ENCODE data around the gene RNF43.

RNF43 gene

GRCh38 chr17:58417300-58418092 is at the start of gene RNF43:
TSS of gene RNF43 (minus strand) at chr17:58417534. CDS start at chr17:58415577, 1,957 bp downstream.
- peak within 1 kb of the TSS; percentile 45 for H3K4me3 ChIP-seq (ENCODE audit: low read depth, low read length)
- peak; percentile 90 for DNase-seq (ENCODE audit: low read depth)
- peak; percentile 92 for TF ChIP-seq CTCF (conservative IDR thresholded peaks at IDR 0.05; ENCODE audit: low read depth, low read length)

- TF ChIP-seq CTCF (conservative IDR thresholded peaks at IDR 0.05; ENCODE audit: low read depth, low read length), result no peak
- DNase-seq (ENCODE audit: low read depth), result no peak
- H3K4me3 ChIP-seq (ENCODE audit: low read depth, low read length), result no peak overlapping the region
Measured at GRCh38 chr17:58455491-58455890, 38.2 kb upstream of the RNF43 start.

GRCh38 chr17:58452738-58453137 is 35.4 kb upstream of the RNF43 start:
- TF ChIP-seq CTCF (conservative IDR thresholded peaks at IDR 0.05; ENCODE audit: low read depth, low read length), result no peak
- no peak overlapping the region for H3K4me3 ChIP-seq (ENCODE audit: low read depth, low read length)
- peak; percentile 18 for DNase-seq (ENCODE audit: low read depth)

GRCh38 chr17:58447039-58447975 is 30.0 kb upstream of the RNF43 start:
- TF ChIP-seq CTCF (conservative IDR thresholded peaks at IDR 0.05; ENCODE audit: low read depth, low read length), result peak; percentile 94
- peak; percentile 94 for DNase-seq (ENCODE audit: low read depth)
- H3K4me3 ChIP-seq (ENCODE audit: low read depth, low read length), result no peak overlapping the region

- TF ChIP-seq CTCF (conservative IDR thresholded peaks at IDR 0.05; ENCODE audit: low read depth, low read length), result no peak
- DNase-seq (ENCODE audit: low read depth), result no peak
- no peak overlapping the region for H3K4me3 ChIP-seq (ENCODE audit: low read depth, low read length)
Measured at GRCh38 chr17:58446086-58446485, 28.8 kb upstream of the RNF43 start.

GRCh38 chr17:58436805-58437239 is 19.5 kb upstream of the RNF43 start:
- DNase-seq (ENCODE audit: low read depth), result no peak
- no peak overlapping the region for H3K4me3 ChIP-seq (ENCODE audit: low read depth, low read length)
- no peak for TF ChIP-seq CTCF (conservative IDR thresholded peaks at IDR 0.05; ENCODE audit: low read depth, low read length)
